ENCODE measurements around the gene INSRR. TPM values are rescaled to one million over a fixed set of nuclear protein-coding genes. Genes with fewer than 3 reads are reported as not detected.

INSRR gene
- total RNA-seq, 1 experiment from 2014 or later, result not detected

DNA sequence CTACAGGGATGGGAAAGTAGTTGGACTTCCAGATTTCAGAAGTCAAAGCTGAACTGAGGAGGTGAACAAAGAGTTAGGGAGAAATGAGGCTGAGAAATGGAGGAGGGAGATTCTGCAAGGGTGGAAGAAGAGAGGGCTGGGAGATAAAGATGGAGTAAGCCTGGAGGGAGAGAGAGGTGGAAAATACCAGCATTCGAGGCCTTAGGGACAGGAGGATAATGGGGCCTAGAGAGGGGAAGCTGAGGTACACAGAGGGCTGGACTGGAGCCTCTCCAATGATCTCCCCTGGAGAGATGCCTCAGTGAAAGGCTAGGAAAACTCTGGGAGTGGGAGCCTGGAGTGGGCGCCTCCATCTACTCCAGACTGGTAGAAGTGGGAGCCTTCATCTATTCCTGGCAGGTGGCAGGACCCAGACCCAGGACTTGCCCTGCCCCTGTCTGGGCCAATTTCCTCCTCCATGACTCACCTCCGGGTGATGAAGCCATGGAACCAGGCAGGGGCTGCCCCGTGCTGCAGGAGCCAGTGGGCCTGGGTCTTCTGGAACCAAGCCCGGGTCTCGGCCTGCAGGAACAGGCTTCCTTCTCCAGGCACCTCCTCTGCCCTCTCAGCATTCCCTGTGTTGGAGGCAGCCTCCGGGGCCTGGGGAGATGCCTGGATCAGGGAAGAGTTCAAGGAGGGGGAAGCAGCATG is 44.2 kb downstream of the INSRR start:
- Histone ChIP-seq H3K27me3 (ENCODE audit: insufficient read depth, low read depth) (no peaks in the 10 kb centered on the region), H4K20me1 (ENCODE audit: insufficient read depth) (no peaks in the 10 kb centered on the region), H3K9me3 (ENCODE audit: insufficient read depth, low read depth) (no peaks in the 10 kb centered on the region), H3K27ac (no peak overlapping the region), H3K4me3 (no peak overlapping the region), H3F3A (ENCODE audit: insufficient read depth, low read depth) (peaks cover 13% of the 10 kb centered on the region; the same call in 1 of the 2 replicates), H2AFZ (no peak overlapping the region), H3K4me2 (peak overlapping the region; percentile 97), H3K9me2 (ENCODE audit: insufficient read depth) (no peaks in the 10 kb centered on the region), H3K36me3 (ENCODE audit: low read depth) (no peaks in the 10 kb centered on the region), H3K4me1 (replicated peaks; ENCODE audit: insufficient read depth) (peaks cover 44% of the 10 kb centered on the region), H3K79me2 (ENCODE audit: low read depth) (peaks cover 6% of the 10 kb centered on the region)
- no peak for DNase-seq
- CTCF ChIA-PET, result interaction anchor here (1.0 kb wide), 2 partner anchors 46 to 138 kb away, joined by 4 to 5 read pairs; partner anchors contain the start of gene NES
- intact Hi-C loops (cut with micrococcal nuclease; ENCODE audit: unreplicated experiment), result no loop called here
- TF ChIP-seq EZH2 (IDR thresholded peaks at IDR 0.05; ENCODE audit: low read depth), result no peak
- TF ChIP-seq CTCF (conservative IDR thresholded peaks at IDR 0.05), result no peak
- BruUV-seq (replicated peaks), result no TSS peak
- POLR2A ChIA-PET (ENCODE audit: unreplicated experiment), result no interaction called here

GRCh38 chr1:156813750-156814570 is 45.0 kb downstream of the INSRR start:
- Histone ChIP-seq H3K27ac (no peak overlapping the region), H3K27me3 (ENCODE audit: insufficient read depth, low read depth) (no peaks in the 10 kb centered on the region), H2AFZ (peak overlapping the region; percentile 95), H3F3A (ENCODE audit: insufficient read depth, low read depth) (peaks cover 13% of the 10 kb centered on the region; the same call in 1 of the 2 replicates), H3K4me3 (peak overlapping the region; percentile 72), H3K9me2 (ENCODE audit: insufficient read depth) (no peaks in the 10 kb centered on the region), H3K79me2 (ENCODE audit: low read depth) (peaks cover 6% of the 10 kb centered on the region), H4K20me1 (ENCODE audit: insufficient read depth) (no peaks in the 10 kb centered on the region), H3K9me3 (ENCODE audit: insufficient read depth, low read depth) (no peaks in the 10 kb centered on the region), H3K4me1 (replicated peaks; ENCODE audit: insufficient read depth) (peaks cover 44% of the 10 kb centered on the region), H3K36me3 (ENCODE audit: low read depth) (no peaks in the 10 kb centered on the region), H3K4me2 (peak overlapping the region; percentile 97)
- BruUV-seq (replicated peaks), result no TSS peak
- CTCF ChIA-PET, result interaction anchor here (1.0 kb wide), 2 partner anchors 46 to 137 kb away, joined by 4 to 5 read pairs; partner anchors contain the start of gene NES
- peak; percentile 58 for TF ChIP-seq CTCF (conservative IDR thresholded peaks at IDR 0.05)
- TF ChIP-seq EZH2 (IDR thresholded peaks at IDR 0.05; ENCODE audit: low read depth), result no peak
- POLR2A ChIA-PET (ENCODE audit: unreplicated experiment), result no interaction called here
- intact Hi-C loops (cut with micrococcal nuclease; ENCODE audit: unreplicated experiment), result no loop called here
- DNase-seq, result peak; percentile 50 to 56

DNA sequence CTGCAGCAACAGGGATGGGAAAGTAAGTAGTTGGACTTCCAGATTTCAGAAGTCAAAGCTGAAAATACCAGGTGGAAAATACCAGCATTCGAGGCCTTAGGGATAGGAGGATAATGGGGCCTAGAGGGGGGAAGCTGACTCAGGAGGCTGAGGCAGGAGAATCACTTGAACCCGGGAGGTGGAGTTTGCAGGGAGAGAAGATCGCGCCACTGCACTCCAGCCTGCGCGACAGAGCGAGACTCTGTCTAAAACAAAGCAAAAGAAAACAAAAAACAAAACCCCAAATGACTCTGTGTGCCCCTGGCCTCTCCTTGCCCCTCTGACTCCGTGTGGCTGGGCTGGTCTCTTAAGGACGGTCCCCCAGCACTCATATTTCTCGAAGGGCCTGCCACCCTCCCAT is 45.6 kb downstream of the INSRR start:
- H2AFZ ChIP-seq, result peak overlapping the region; percentile 95
- no peaks in the 10 kb centered on the region for H4K20me1 ChIP-seq (ENCODE audit: insufficient read depth)
- H3K4me1 ChIP-seq (replicated peaks; ENCODE audit: insufficient read depth), result peaks cover 44% of the 10 kb centered on the region
- no peaks in the 10 kb centered on the region for H3K27me3 ChIP-seq (ENCODE audit: insufficient read depth, low read depth)
- peak overlapping the region; percentile 72 for H3K4me3 ChIP-seq
- H3K27ac ChIP-seq, result no peak overlapping the region
- peak overlapping the region; percentile 97 for H3K4me2 ChIP-seq
- H3F3A ChIP-seq (ENCODE audit: insufficient read depth, low read depth), result peaks cover 13% of the 10 kb centered on the region; the same call in 1 of the 2 replicates
- no peak for DNase-seq
- H3K36me3 ChIP-seq (ENCODE audit: low read depth), result no peaks in the 10 kb centered on the region
- POLR2A ChIA-PET (ENCODE audit: unreplicated experiment), result no interaction called here
- no peaks in the 10 kb centered on the region for H3K9me3 ChIP-seq (ENCODE audit: insufficient read depth, low read depth)
- TF ChIP-seq EZH2 (IDR thresholded peaks at IDR 0.05; ENCODE audit: low read depth), result no peak
- TF ChIP-seq CTCF (conservative IDR thresholded peaks at IDR 0.05), result no peak
- peaks cover 6% of the 10 kb centered on the region for H3K79me2 ChIP-seq (ENCODE audit: low read depth)
- BruUV-seq (replicated peaks), result TSS peak; percentile 60
- intact Hi-C loops (cut with micrococcal nuclease; ENCODE audit: unreplicated experiment), result no loop called here
- no peaks in the 10 kb centered on the region for H3K9me2 ChIP-seq (ENCODE audit: insufficient read depth)
- CTCF ChIA-PET, result interaction anchor here (1.0 kb wide), 1 partner anchor 47 kb away, joined by 4 read pairs; no protein-coding TSS in a partner anchor

All from PC-9 (cell line).